Astrocyte (in vitro differentiated cells and primary cell): ENCODE data around the gene TRABD2A.

Source experiments
- EZH2 ChIP-seq: IDR thresholded peaks from 2 replicates; pipeline ENCODE4 v1.6.1; 2012; ENCODE audit warnings: mild to moderate bottlenecking, low read length, inconsistent platforms; ENCODE audit not compliant: insufficient read depth
- TF ChIP-seq, protein P1 (sequence below): IDR thresholded peaks from 2 replicates; pipeline ENCODE4 v1.5.1; 2011; ENCODE audit warnings: low read depth, mild to moderate bottlenecking, inconsistent platforms, low read length, moderate library complexity; ENCODE audit not compliant: insufficient read depth

DNA sequence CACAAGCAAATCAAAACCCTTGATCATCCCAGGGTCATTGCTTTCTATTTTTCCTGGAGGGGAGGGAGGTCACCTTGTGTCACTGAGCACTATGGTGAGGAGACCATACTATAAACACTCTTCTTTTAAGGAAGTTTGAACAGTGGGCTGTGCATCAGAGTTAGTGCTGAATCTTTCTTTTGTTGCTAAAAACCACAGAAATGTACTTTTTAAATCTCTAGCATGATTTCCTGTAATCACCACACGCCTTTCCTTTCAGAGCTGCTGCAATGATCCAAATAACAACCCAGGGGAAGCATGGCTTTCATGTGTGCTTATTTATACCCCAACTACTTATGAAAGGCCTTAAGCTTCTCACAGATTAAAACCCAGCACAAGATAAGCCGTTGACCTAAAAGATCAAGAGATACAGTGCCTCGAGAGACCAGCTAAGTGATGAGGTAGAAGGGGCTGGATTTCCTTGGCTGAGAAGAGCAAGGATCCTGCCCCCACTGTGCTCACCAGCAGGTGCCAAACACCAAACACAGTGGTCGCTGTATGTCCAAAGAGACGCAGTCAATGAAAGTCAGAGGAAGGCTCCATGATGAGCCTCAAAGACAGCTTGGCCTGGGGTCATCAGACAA is 34.7 kb downstream of the TRABD2A start:
- no peak for TF ChIP-seq EZH2
- TF ChIP-seq, protein P1, sequence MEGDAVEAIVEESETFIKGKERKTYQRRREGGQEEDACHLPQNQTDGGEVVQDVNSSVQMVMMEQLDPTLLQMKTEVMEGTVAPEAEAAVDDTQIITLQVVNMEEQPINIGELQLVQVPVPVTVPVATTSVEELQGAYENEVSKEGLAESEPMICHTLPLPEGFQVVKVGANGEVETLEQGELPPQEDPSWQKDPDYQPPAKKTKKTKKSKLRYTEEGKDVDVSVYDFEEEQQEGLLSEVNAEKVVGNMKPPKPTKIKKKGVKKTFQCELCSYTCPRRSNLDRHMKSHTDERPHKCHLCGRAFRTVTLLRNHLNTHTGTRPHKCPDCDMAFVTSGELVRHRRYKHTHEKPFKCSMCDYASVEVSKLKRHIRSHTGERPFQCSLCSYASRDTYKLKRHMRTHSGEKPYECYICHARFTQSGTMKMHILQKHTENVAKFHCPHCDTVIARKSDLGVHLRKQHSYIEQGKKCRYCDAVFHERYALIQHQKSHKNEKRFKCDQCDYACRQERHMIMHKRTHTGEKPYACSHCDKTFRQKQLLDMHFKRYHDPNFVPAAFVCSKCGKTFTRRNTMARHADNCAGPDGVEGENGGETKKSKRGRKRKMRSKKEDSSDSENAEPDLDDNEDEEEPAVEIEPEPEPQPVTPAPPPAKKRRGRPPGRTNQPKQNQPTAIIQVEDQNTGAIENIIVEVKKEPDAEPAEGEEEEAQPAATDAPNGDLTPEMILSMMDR = no peak
